Activated naive CD4-positive, alpha-beta T cell treated with anti-CD3 and anti-CD28 coated beads, Interleukin-2, amount 10 ng/mL, durations not matched to agents 7 days and 5 days (primary cell): ENCODE data around the gene CCL2.

ENCODE experiments used
- CTCF ChIA-PET: fragments of 350-600 bp; sonication (Branson Sonifier 250); formaldehyde crosslinking; loops from one replicate; lab custom pipeline; 2021; ENCODE audit warnings: antibody characterized with exemption; lab: Charles Lee
- DNase-seq: peaks from one replicate; pipeline ENCODE4 v3.0.0-alpha.2; 2020
- H3K27ac Mint-ChIP-seq: one replicate; pipeline ENCODE4 v1.8.0; 2021; ENCODE audit warnings: mild to moderate bottlenecking, moderate library complexity, mixed read lengths
- H3K27me3 Mint-ChIP-seq: one replicate; pipeline ENCODE4 v1.8.0; 2021; ENCODE audit warnings: mild to moderate bottlenecking, mixed read lengths
- H3K36me3 Mint-ChIP-seq: one replicate; pipeline ENCODE4 v1.8.0; 2021; ENCODE audit warnings: mixed read lengths
- H3K4me1 Mint-ChIP-seq: one replicate; pipeline ENCODE4 v1.8.0; 2021; ENCODE audit warnings: mixed read lengths
- H3K4me3 Mint-ChIP-seq: one replicate; pipeline ENCODE4 v1.8.0; 2021; ENCODE audit warnings: mild to moderate bottlenecking, moderate library complexity, mixed read lengths
- H3K9me3 Mint-ChIP-seq: one replicate; pipeline ENCODE4 v1.8.0; 2021; ENCODE audit warnings: mixed read lengths

Gene CCL2

GRCh38 chr17:34254651-34255380, at the start of gene CCL2:
TSS of gene CCL2 (plus strand) at chr17:34255285. CDS start at chr17:34255350, 65 bp downstream.
- peaks cover 48% of the 10 kb centered on the region for H3K27me3 Mint-ChIP-seq
- H3K9me3 Mint-ChIP-seq = no peaks in the 10 kb centered on the region
- no peaks in the 10 kb centered on the region for H3K36me3 Mint-ChIP-seq
- no peak within 1 kb of the TSS for H3K27ac Mint-ChIP-seq
- DNase-seq = no peak
- CTCF ChIA-PET = no interaction called here
- no peaks in the 10 kb centered on the region for H3K4me1 Mint-ChIP-seq
- no peak within 1 kb of the TSS for H3K4me3 Mint-ChIP-seq

- no peak overlapping the region for H3K27ac Mint-ChIP-seq
- no peak for DNase-seq
- no peaks in the 10 kb centered on the region for H3K9me3 Mint-ChIP-seq
- peaks cover 21% of the 10 kb centered on the region for H3K27me3 Mint-ChIP-seq
- H3K4me1 Mint-ChIP-seq = peaks cover 2% of the 10 kb centered on the region
- CTCF ChIA-PET = interaction anchor here (0.7 to 8.6 kb wide), 2 partner anchors 34 to 154 kb away, joined by 3 to 316 read pairs; partner anchors contain the start of genes CCL1 and CCL13
- H3K36me3 Mint-ChIP-seq = no peaks in the 10 kb centered on the region
- H3K4me3 Mint-ChIP-seq = no peak overlapping the region
These were observed 49.7 kb upstream of the CCL2 start for GRCh38 chr17:34205401-34205800.

GRCh38 chr17:34206569-34206968, 48.5 kb upstream of the CCL2 start:
- Mint-ChIP-seq H3K27ac (no peak overlapping the region), H3K9me3 (no peaks in the 10 kb centered on the region), H3K4me1 (peaks cover 2% of the 10 kb centered on the region), H3K4me3 (no peak overlapping the region), H3K27me3 (peaks cover 21% of the 10 kb centered on the region), H3K36me3 (no peaks in the 10 kb centered on the region)
- CTCF ChIA-PET = interaction anchor here (8.6 kb wide), 1 partner anchor 153 kb away, joined by 316 read pairs; the partner anchor contains the start of genes CCL1 and CCL13
- DNase-seq = no peak

GRCh38 chr17:34207572-34207971, 47.5 kb upstream of the CCL2 start:
- Mint-ChIP-seq H3K36me3 (no peaks in the 10 kb centered on the region), H3K9me3 (no peaks in the 10 kb centered on the region), H3K4me3 (no peak overlapping the region), H3K27ac (no peak overlapping the region), H3K27me3 (peaks cover 17% of the 10 kb centered on the region), H3K4me1 (peaks cover 2% of the 10 kb centered on the region)
- no peak for DNase-seq
- CTCF ChIA-PET = no interaction called here

GRCh38 chr17:34218748-34219147, 36.3 kb upstream of the CCL2 start:
- H3K4me1 Mint-ChIP-seq = no peaks in the 10 kb centered on the region
- DNase-seq = no peak
- H3K9me3 Mint-ChIP-seq = no peaks in the 10 kb centered on the region
- CTCF ChIA-PET = interaction anchor here (0.6 kb wide), 1 partner anchor 344 kb away, joined by 4 read pairs; no protein-coding TSS in a partner anchor
- no peaks in the 10 kb centered on the region for H3K36me3 Mint-ChIP-seq
- no peak overlapping the region for H3K27ac Mint-ChIP-seq
- H3K4me3 Mint-ChIP-seq = no peak overlapping the region
- peaks cover 15% of the 10 kb centered on the region for H3K27me3 Mint-ChIP-seq

GRCh38 chr17:34219405-34219804, 35.7 kb upstream of the CCL2 start:
- Mint-ChIP-seq H3K27ac (no peak overlapping the region), H3K9me3 (no peaks in the 10 kb centered on the region), H3K4me3 (no peak overlapping the region), H3K27me3 (peaks cover 15% of the 10 kb centered on the region), H3K4me1 (no peaks in the 10 kb centered on the region), H3K36me3 (no peaks in the 10 kb centered on the region)
- no peak for DNase-seq
- CTCF ChIA-PET = no interaction called here

- Mint-ChIP-seq H3K9me3 (no peaks in the 10 kb centered on the region), H3K27ac (no peak overlapping the region), H3K27me3 (peaks cover 11% of the 10 kb centered on the region), H3K4me1 (no peaks in the 10 kb centered on the region), H3K4me3 (no peak overlapping the region), H3K36me3 (no peaks in the 10 kb centered on the region)
- CTCF ChIA-PET = no interaction called here
- no peak for DNase-seq
These were observed 34.9 kb upstream of the CCL2 start for GRCh38 chr17:34220045-34220751.

GRCh38 chr17:34220752-34221395, 34.2 kb upstream of the CCL2 start:
- H3K9me3 Mint-ChIP-seq = no peaks in the 10 kb centered on the region
- H3K27me3 Mint-ChIP-seq = peaks cover 8% of the 10 kb centered on the region
- no peak overlapping the region for H3K4me3 Mint-ChIP-seq
- CTCF ChIA-PET = interaction anchor here (0.5 kb wide), 1 partner anchor 28 kb away, joined by 4 read pairs; no protein-coding TSS in a partner anchor
- H3K36me3 Mint-ChIP-seq = no peaks in the 10 kb centered on the region
- no peaks in the 10 kb centered on the region for H3K4me1 Mint-ChIP-seq
- DNase-seq = no peak
- no peak overlapping the region for H3K27ac Mint-ChIP-seq

- Mint-ChIP-seq H3K4me1 (no peaks in the 10 kb centered on the region), H3K9me3 (no peaks in the 10 kb centered on the region), H3K4me3 (no peak overlapping the region), H3K27me3 (peaks cover 8% of the 10 kb centered on the region), H3K36me3 (no peaks in the 10 kb centered on the region), H3K27ac (no peak overlapping the region)
- CTCF ChIA-PET = interaction anchor here (0.5 kb wide), 1 partner anchor 29 kb away, joined by 4 read pairs; no protein-coding TSS in a partner anchor
- no peak for DNase-seq
These were observed 33.7 kb upstream of the CCL2 start for GRCh38 chr17:34221411-34221810.

- no peak for DNase-seq
- no peaks in the 10 kb centered on the region for H3K9me3 Mint-ChIP-seq
- no peaks in the 10 kb centered on the region for H3K36me3 Mint-ChIP-seq
- peaks cover 12% of the 10 kb centered on the region for H3K27me3 Mint-ChIP-seq
- no peak overlapping the region for H3K4me3 Mint-ChIP-seq
- H3K4me1 Mint-ChIP-seq = no peaks in the 10 kb centered on the region
- H3K27ac Mint-ChIP-seq = no peak overlapping the region
- CTCF ChIA-PET = no interaction called here
These were observed 32.2 kb upstream of the CCL2 start for GRCh38 chr17:34222722-34223497.

- H3K36me3 Mint-ChIP-seq = no peaks in the 10 kb centered on the region
- no peaks in the 10 kb centered on the region for H3K9me3 Mint-ChIP-seq
- CTCF ChIA-PET = interaction anchor here (1.1 kb wide), 1 partner anchor 9 kb away, joined by 3 read pairs; no protein-coding TSS in a partner anchor
- H3K27ac Mint-ChIP-seq = no peak overlapping the region
- peaks cover 13% of the 10 kb centered on the region for H3K27me3 Mint-ChIP-seq
- H3K4me3 Mint-ChIP-seq = no peak overlapping the region
- H3K4me1 Mint-ChIP-seq = no peaks in the 10 kb centered on the region
- DNase-seq = no peak
These were observed 30.0 kb upstream of the CCL2 start for GRCh38 chr17:34225046-34225445.

- no peak overlapping the region for H3K4me3 Mint-ChIP-seq
- H3K36me3 Mint-ChIP-seq = no peaks in the 10 kb centered on the region
- no peak overlapping the region for H3K27ac Mint-ChIP-seq
- no peaks in the 10 kb centered on the region for H3K9me3 Mint-ChIP-seq
- no peak for DNase-seq
- CTCF ChIA-PET = interaction anchor here (1.1 kb wide), 1 partner anchor 8 kb away, joined by 3 read pairs; no protein-coding TSS in a partner anchor
- H3K27me3 Mint-ChIP-seq = peaks cover 16% of the 10 kb centered on the region
- H3K4me1 Mint-ChIP-seq = no peaks in the 10 kb centered on the region
These were observed 28.9 kb upstream of the CCL2 start for GRCh38 chr17:34226011-34226743.

- Mint-ChIP-seq H3K36me3 (no peaks in the 10 kb centered on the region), H3K4me1 (no peaks in the 10 kb centered on the region), H3K27ac (no peak overlapping the region), H3K9me3 (no peaks in the 10 kb centered on the region), H3K27me3 (peaks cover 16% of the 10 kb centered on the region), H3K4me3 (no peak overlapping the region)
- CTCF ChIA-PET = no interaction called here
- DNase-seq = no peak
These were observed 28.4 kb upstream of the CCL2 start for GRCh38 chr17:34226744-34227034.
